GM18517 (cell line): ENCODE measurements around the gene ITPRIPL2.

ENCODE experiments used
- ATAC-seq: cut with Tn5 transposase; IDR thresholded peaks from one replicate; pipeline ENCODE4 v1.9.1; 2021; ENCODE audit warnings: mild to moderate bottlenecking, moderate library complexity; ENCODE audit not compliant: unreplicated experiment

Gene ITPRIPL2

DNA sequence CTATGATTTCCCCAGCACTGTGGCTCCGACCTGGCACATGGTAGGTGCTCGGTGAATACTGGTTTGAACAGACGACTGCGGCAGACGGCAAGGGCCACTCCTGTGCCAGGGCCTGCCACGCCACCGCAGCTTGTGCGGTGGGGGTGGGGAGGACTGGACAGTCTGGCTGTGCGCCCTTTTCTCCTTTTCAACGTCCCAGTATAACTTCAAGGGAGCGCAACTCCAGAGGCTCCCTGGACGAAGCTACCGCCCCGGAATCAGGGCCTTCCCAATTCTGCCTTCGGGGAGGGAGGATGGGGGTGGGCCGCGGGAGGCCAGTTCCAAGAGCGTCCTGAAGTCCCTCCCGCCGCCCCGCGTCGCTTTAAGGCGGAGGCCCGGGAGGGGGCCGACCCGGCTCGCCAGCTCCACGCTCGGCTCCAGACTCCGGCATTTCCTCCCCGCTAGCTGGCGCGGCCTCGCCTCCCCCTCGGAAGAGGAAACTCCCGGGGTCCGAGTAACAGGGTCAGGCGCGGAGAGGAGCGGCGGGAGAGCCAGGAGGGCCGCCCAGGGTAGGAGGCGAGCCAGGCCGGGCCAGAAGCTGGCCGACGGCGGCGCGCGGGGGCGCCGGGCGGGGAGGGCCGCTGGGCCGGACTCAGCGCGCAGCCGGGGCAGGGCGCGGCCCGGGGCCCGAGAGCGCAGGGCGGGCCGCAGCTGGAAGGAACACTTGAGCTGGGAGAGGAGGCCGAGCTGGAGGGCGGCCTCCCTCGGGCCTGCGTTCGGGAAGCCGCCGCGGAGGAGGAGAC lies at the start of gene ITPRIPL2:
Gene ITPRIPL2 (plus strand): TSS at position 388 of the 782 bp plus-strand sequence. CDS start 498 bp downstream, outside the sequence.
- ATAC-seq: no peak

DNA sequence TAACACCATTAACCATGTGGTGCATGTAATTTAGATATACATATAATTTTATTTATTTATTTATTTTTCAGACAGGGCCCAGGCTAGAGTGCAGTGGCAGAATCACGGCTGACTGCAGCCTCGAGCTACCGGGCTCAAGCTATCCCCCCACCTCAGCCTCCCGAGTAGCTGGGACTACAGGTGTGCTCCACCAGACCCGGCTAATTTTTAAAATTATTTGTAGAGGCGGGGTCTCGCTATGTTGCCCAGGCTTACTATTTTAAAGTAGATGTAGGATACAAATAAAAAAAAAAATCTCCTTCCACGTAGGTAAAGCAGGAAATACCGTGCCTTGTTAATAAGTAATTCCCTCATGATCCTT lies 46.8 kb upstream of the ITPRIPL2 start:
- ATAC-seq: no peak

DNA sequence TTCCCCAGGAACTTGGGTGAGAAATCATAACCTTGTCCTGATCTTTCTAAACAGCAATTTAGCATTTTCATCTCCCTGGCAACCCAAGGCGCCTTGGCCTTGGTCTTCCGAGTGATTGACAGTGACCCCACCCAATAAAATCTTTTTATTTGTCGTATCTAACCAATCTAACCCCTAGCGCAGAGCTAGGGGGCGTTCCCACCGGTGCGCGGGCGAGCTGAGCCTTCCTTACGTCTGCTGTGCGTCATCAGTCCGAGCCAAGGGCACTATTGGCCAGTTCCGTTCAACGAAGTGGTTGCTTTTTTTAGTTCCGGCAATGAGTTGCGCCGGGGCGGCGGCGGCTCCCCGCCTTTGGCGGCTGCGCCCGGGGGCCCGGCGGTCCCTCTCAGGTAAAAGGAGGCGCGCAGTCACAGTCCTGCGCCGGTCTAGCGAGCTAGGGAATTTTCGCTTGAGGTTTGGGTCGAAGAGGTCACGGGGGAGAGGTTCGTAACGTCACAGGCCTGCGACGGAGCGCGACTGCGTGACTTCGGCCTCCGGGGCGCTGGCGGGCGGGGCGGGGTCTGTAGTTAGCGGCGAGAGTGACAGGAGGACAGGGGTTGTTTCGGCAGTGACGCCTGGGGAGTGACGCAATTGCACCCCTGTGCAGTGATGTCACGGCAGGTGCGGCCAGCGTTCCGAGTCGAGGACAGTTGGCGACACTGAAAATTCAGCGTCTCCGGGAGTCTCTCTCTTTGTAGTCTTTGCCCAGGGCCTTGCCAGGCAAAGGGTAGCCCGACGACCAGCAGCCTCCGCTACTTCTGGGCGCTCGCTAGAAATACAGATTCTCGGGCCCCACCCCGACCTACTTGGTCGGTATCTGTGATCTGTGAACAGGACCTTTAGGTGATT lies 46.2 kb upstream of the ITPRIPL2 start, which contains the start of gene COQ7:
Gene COQ7 (plus strand): TSS at position 266 of the 888 bp plus-strand sequence. CDS start 51 bp downstream, at position 317.
- ATAC-seq: peak; percentile 93

DNA sequence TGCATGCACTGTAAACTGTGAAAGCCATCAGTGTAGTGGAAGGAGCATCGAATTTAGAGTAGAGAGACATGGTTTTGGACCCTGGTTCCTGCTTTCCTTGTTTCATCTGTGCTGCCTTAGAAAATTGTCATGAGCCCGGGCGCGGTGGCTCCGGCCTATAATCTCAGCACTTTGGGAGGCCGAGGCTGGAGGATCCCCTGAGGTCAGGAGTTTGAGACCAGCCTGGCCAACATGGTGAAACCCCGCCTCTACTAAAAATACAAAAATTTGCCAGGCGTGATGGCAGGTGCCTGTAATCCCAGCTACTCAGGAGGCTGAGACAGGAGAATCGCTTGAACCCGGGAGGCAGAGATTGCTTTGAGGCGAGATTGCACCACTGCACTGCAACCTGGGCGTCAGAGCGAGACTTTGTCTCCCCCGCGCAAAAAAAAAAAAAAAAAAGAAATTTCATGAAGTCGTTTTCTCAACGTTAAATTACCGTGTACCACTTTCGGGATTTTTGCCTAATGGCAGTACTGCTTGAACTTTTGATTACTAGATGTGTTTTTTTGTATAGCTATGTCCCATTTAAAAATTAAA lies 45.4 kb upstream of the ITPRIPL2 start:
- no peak for ATAC-seq

DNA sequence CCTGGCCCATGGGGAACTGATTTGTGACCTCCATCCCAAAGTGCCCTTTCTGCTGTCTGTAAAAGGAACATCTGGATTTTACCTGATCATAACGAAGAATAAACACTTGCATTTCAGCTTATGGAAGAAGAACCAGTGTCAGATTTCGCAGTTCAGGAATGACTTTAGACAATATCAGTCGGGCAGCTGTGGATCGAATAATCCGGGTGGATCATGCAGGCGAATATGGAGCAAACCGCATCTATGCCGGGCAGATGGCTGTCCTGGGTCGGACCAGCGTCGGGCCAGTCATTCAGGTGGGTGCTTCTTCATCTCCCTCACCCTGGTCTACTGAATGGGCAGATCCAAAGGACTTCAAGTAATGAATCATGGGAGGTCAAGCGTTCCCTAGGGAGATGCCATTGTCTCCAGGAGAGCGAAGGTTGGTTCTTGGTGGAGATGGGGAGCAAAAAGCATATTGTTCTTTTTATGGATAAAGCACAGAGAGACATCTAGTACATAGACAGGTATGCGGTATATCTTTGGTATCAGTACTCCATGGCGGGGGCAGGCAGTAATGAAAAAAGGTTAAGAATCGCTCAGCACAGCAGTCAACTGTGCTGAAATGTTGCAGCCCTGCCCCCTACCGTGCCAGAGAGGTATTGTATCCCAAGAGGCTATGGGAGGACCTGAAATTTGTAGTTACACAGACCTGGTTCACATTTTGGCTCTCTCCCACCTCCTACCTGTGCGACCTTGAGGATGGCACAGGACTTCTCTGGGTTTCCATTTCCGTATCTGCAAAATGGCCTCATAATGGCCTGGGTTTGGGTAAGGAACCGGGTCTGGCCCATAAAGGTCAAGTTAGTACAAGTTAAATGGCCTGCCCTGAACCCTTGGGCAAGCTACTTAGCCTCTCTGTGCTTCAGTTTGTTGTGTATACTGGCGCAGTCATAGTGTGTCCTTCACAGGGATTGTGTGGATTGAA lies 41.7 kb upstream of the ITPRIPL2 start:
- no peak for ATAC-seq

DNA sequence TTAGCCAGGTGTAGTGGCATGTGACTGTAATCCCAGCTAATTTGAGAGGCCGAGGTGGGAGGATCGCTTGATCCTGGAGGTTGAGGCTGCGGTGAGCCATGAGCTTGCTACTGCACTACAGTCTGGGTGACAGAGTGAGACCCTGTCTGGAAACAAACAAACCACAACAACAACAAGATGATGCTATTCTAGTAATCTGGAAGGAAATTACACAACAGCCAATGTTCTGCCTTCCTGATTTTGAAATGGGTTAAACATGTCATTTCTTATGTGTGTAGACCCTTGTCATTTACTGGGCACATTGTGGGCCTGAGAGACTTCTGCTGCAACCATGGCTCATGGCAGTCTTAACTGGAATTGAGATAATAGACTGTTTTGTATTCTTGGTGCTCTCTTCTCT lies 40.4 kb upstream of the ITPRIPL2 start:
- no peak for ATAC-seq

DNA sequence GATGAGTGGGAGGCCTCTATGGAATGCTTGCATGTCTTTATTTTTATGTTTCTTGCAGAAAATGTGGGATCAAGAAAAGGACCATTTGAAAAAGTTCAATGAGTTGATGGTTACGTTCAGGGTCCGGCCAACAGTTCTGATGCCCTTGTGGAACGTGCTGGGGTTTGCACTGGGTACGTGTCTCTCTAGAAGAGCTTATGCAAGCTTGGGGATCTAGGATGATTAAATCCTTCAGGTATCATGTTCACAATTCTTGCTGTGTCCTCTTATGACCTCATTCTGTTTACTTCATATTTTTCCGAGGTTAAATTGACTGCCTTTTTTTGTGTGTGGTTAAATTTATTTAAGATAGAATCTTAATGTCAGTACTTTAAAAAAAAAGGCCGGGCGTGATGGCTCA lies 39.9 kb upstream of the ITPRIPL2 start:
- ATAC-seq: no peak

DNA sequence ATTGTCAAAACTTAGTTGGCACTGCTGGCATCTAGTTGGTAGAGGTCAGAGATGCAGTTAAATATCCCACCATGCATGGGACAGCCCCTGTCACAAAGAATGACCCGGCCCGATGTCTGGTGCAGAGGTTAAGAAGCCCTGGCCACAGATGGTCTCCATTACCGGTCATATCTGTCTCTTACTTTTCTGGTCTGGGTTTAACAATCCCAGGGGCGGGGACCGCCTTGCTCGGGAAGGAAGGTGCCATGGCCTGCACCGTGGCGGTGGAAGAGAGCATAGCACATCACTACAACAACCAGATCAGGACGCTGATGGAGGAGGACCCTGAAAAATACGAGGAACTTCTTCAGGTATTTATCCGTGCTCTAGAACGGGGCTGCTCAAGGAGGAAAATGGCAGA lies 38.3 kb upstream of the ITPRIPL2 start:
- no peak for ATAC-seq

DNA sequence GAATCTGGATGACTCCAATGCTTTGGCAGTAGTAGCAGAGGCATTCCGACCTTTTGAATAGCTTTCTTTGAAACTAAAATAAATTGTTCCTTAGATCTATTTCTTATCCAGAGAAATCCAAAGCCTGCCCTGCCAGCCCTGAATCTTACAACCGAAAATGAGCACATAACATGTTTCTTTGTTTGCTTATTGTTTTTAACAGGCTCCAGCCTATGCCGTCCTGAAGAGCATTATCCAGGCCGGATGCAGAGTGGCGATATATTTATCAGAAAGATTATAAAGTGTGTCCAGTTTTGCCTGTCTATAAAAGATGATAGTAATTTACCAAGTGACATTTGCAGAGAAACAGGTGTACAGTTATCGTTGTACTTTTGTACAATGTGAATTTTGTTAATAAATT lies 35.9 kb upstream of the ITPRIPL2 start:
- no peak for ATAC-seq

DNA sequence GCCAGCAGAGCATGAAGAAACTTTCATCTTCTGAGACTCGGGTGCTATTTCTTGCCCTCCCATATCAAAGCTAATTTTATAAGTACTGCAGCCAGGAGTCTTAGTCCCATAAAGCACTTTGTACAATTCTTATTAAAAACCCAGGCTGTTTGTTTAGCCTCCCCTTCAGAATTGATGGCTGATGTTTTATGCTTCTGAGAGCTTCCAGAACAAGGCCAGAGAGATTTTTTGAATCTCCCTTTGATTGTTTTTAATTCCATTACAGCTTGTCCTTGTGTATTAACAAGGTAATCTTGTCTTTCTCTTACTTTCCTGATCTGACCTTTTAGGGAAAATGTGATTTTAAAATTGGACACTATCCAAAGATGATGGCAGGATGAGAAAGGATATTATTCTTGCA lies 30.1 kb upstream of the ITPRIPL2 start:
- ATAC-seq: no peak

DNA sequence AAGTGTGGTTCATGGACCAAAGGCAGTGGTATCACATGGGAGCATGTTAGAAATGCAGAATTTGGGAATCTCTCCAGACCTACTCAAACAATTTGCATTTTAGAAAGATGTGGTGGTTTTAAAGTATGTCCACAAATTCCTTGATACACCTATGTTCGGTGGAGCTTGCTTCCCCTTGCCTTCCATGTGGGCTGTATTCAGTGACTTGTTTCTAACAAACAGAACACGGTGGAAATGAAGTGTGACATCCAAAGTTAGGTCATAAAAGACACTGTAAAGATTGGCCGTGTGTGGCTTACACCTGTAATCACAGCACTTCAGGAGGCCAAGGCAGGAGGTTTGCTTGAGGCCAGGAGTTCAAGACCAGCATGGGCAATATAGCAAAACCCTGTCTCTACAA lies 29.6 kb upstream of the ITPRIPL2 start:
- ATAC-seq: no peak

DNA sequence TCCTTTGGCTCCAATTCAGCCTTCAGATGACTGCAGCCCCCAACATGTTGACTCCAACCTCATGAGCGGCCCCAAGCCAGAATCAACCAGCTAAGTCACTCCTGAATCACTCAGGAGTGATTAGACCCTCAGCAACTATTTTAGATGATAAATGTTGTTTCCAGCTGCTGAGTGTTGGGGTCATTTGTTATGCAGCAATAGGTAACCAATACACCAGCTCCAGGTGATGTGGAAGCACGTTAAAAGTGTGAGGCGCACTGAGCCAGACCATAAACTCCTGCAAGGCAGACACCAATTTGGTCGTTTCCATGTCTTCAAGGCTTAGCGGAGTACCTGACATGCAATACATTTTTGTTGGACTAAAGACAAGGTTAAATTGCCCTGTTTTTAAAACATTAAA lies 28.9 kb upstream of the ITPRIPL2 start:
- no peak for ATAC-seq

DNA sequence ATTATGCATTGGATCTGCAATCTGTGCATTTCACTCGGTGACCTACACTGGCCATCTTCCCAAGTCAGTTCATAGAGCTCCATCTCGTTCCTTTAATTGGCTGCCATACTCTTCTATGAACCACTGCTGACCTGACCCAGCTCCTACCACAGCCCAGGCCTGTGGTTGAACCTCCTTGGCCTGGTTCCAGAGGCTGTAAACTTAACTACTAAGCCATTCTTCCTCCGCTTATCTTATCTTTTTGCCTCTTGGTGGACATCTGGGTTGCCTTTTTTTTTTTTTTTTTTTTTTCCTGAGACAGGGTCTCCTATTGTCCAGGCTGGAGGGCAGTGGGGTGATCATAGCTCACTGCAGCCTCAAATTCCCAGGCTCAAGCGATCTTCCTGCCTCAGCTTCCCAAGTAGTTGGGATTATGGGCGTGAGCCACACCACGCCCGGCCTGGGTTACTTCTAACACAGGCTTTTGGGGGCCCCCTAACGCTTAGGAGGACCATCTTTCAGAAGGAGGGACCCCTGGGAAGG lies 28.0 kb upstream of the ITPRIPL2 start:
- ATAC-seq: no peak

DNA sequence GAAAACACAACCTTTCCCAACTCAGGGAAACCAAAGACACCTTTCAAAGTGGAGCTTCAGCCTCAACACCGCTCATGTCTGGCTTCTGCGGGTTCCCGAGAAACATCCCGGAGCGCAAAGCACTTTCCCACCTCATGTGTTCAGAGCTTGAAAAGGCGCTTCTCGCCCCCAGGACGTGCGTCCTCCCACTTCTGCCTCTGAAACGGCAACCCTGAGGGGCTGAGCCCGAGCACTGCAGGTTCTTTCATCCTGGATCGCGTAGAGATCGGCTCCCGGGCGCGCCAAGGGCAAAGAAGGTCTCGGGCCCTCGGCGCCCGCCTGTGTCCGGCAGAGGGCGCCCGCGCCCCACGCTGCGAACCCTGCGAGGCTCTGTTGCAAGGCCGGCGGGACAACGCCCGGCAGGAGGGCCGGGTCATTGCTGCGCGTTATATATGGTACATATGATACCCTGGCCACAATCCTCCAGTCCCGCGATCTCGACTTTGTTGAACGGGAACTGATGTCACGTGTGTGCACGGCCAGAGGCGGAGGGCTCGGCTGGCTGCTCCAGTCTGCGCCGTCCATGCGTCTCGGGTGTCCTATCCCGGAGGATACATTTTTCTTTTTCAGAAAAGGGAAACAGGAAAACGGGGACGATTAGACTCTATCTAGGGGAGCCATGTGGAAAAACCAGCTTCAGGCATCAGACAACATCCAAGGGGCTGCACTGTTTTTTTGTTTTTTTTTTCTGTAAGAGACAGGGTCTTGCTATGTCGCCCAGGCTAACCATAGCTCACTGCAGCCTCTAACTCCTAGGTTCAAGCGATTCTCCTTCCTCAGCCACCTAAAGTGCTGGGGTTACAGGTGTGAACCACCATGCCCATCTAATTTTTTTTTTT lies 27.2 kb upstream of the ITPRIPL2 start:
- ATAC-seq: peak; percentile 67

DNA sequence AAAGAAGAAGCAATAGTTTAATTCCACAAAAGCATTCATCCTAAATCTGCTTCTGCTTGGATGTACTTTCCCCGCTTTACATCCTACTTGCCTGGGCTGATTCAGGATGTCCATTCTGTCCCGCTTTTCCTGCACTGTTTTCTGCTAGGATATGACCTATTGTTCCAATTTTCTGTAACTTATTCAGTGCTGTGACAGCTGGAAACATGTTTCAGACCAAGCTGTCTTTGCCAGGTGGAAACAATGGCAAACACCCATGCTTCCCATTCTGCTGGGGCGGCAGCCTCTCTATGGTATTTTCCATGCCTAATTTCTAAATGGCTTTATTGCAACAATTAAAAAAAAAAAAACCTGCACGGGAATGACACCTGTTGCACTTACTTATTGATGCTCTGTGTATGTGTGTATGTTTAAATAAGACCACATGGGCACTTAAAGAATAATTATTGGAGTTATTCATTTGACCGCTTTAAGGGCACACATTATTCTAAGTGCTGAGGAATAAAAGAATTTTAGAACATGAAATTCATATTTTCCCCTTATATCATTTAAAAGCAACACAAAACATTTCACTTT lies 25.3 kb upstream of the ITPRIPL2 start:
- no peak for ATAC-seq

DNA sequence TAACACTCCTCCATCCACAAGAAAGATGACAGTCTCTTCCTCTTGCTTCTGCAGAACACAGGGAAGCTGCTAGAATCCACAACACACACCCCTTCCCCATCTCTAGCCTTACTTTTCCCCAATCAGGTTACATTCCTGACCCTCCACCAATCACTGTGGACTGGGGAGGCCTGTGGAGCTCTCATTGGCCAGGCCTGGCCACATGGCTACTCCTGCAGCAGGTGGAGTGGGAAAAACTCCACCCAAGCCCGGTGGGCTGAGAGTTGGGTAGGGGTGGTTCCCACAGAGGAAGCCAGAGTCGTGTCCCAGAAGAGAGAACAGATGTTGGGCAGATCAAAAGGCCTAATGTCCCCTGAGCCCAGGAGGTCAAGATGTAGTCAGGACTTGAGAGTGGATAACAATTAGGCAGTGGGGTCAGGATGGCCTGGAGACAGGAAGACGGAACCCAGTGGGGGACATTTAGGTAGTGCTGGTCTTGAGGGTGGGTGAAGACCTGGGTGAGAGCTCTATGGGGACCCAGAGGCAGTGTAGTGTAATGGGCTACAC lies 24.3 kb upstream of the ITPRIPL2 start:
- ATAC-seq: no peak

DNA sequence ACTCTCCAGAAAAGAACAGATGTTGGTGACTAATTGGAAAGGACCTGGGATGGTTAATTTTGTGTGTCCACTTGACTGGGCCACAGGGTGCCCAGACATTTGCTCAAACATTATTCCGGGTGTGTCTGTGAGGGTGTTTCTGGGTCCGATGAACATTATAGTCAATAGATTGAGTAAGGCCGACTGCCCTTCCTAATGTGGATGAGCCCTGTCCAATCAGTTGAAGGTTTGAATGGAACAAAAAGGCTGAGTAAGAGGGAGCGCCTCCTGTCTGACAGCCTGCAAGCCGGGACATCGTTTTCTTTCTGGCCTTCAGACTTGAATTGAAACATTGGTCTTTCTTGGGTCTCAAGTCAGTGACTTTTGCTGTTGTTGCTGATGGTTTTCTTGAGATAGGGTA lies 22.8 kb upstream of the ITPRIPL2 start:
- no peak for ATAC-seq

DNA sequence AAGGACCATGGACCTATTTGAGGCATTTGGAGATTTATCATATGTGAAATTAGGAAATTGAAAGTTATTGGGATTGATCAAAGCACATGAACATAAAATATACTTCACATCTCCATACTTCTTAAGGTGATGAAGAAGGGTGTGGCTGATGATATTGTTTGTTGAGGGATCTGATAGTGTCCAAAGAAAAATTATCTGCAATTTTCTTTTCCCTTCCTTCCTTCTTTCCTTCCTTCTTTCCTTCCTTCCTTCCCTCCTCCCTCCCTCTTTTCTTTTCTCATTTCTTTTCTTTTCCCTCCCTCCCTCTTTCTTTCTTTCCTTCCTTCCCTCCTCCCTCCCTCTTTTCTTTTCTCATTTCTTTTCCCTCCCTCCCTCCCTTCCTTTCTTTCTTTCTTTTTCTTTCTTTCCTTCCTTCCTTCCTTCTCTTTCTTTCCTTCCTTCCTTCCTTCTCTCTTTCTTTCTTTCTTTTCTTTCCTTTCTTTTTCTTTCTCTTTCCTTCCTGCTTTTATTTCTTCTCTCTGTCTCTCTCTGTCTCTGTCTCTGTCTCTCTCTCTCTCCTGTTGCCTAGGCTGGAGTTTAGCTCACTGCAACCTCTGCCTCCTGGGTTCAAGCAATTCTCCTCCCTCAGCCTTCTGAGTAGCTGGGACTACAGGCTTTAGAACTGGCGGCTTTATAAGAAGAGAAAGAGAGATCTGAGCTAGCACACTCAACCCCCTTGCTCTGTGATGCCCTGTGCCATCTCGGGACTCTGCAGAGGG lies 20.9 kb upstream of the ITPRIPL2 start:
- ATAC-seq: no peak
